K562 (cell line): ENCODE measurements around the gene HSDL2. TPM values are rescaled to one million over a fixed set of nuclear protein-coding genes. Genes with fewer than 3 reads are reported as not detected.
A peak's percentile ranks its signal among the peaks of the same experiment; 100 is the strongest.

Experiments used
- CXXC5 ChIP-seq: fragments of 250-450 bp; sonication (Bioruptor Pico); IDR thresholded peaks from 2 replicates; pipeline ENCODE4 v1.8.0; 2022; ENCODE audit warnings: inconsistent platforms, mild to moderate bottlenecking, moderate library complexity
- DPF2 ChIP-seq: fragments of 450-650 bp; IDR thresholded peaks from 2 replicates; pipeline ENCODE4 v1.6.1; 2016
- HDAC1 ChIP-seq, 2 experiments: fragments of 450-650 bp; IDR thresholded peaks; 2 replicates each; pipeline ENCODE4 v1.6.1; 2016 to 2017; ENCODE audit warnings: inconsistent platforms in 1 of 2, mild to moderate bottlenecking in 1 of 2, moderate library complexity in 1 of 2
- KDM2B ChIP-seq: fragments of 250-450 bp; sonication (Bioruptor Pico); IDR thresholded peaks from 2 replicates; pipeline ENCODE4 v1.8.0; 2021; ENCODE audit warnings: mild to moderate bottlenecking, moderate library complexity
- PTBP1 ChIP-seq: fragments of 200-400 bp; formaldehyde crosslinking; IDR thresholded peaks from 2 replicates; pipeline ENCODE4 v1.6.1; 2017; ENCODE audit warnings: low read depth, low read length
- SMARCC2 ChIP-seq: fragments of 450-650 bp; IDR thresholded peaks from 2 replicates; pipeline ENCODE4 v1.6.1; 2017; ENCODE audit warnings: antibody characterized with exemption, moderate library complexity, mild to moderate bottlenecking, low read depth
- SNRNP70 ChIP-seq: fragments of 200-400 bp; formaldehyde crosslinking; optimal IDR thresholded peaks from 2 replicates; pipeline ENCODE3; 2017; ENCODE audit warnings: low read depth, low read length
- SOX6 ChIP-seq: fragments of 450-650 bp; IDR thresholded peaks from 2 replicates; pipeline ENCODE4 v1.6.1; 2014; ENCODE audit warnings: mild to moderate bottlenecking
- SP1 ChIP-seq: sonication (generic); formaldehyde crosslinking; IDR thresholded peaks from 2 replicates; pipeline ENCODE4 v1.8.1; 2022; ENCODE audit warnings: mild to moderate bottlenecking, missing genetic modification reagents
- SRF ChIP-seq, 2 experiments: fragments of 250-450, 450-650 bp in 1 of 2; sonication (Bioruptor Pico) in 1 of 2; sonication (generic) in 1 of 2; formaldehyde crosslinking; IDR thresholded peaks; 2 replicates each; pipeline versions ENCODE4 v1.5.0 to v1.5.1; 2020 to 2022; ENCODE audit warnings: mild to moderate bottlenecking in 1 of 2, missing genetic modification reagents in 1 of 2
- SRSF3 ChIP-seq: fragments of 200-400 bp; formaldehyde crosslinking; IDR thresholded peaks from 2 replicates; pipeline ENCODE4 v1.6.1; 2016; ENCODE audit warnings: mild to moderate bottlenecking, low read length, moderate library complexity; ENCODE audit not compliant: insufficient read depth
- ZNF518B ChIP-seq: fragments of 250-450 bp; sonication (Bioruptor Pico); IDR thresholded peaks from 2 replicates; pipeline ENCODE4 v1.5.0; 2021; ENCODE audit warnings: mild to moderate bottlenecking, moderate library complexity
- ZNF592 ChIP-seq: fragments of 450-650 bp; IDR thresholded peaks from 2 replicates; pipeline ENCODE4 v1.6.1; 2017; ENCODE audit warnings: antibody characterized with exemption, mild to moderate bottlenecking
- ZNF639 ChIP-seq, 2 experiments: fragments of 200-800 bp in 1 of 2; sonication (Bioruptor generic) in 1 of 2; sonication (generic) in 1 of 2; formaldehyde crosslinking in 1 of 2; IDR thresholded peaks in 1 of 2; conservative IDR thresholded peaks in 1 of 2; 2 replicates each; pipeline versions ENCODE4 v1.5.0 to v1.6.1; 2016 to 2020; ENCODE audit warnings: missing compliant biosample characterization in 1 of 2, missing genetic modification characterization in 1 of 2, missing genetic modification reagents in 1 of 2
- polyA plus RNA-seq, 8 experiments: library from polyadenylated mRNA; depleted of rRNA in 4 of 8; stranded (reverse) in 5 of 8; unstranded in 3 of 8; fragments of >200 nt; fragmentation: Nextera tagmentation in 2 of 8; fragmentation: Illumina TruSeq in 1 of 8; extraction: Ambion mirVana in 2 of 8; extraction: Trizol in 1 of 8; gene quantifications; 2 replicates each; pipeline versions ENCODE4 v1.2.1 to v1.2.3, GENCODE V29; 2011 to 2014; ENCODE audit warnings: inconsistent platforms in 1 of 8, missing spikeins in 1 of 8
- total RNA-seq, 7 experiments: library from RNA; depleted of rRNA in 6 of 7; stranded (reverse); fragments of >200 nt in 6 of 7; fragmentation: Illumina TruSeq in 2 of 7; extraction: Trizol in 2 of 7; gene quantifications; 2 replicates each; pipeline versions ENCODE4 v1.2.1 to v1.2.3, GENCODE V29; 2011 to 2021; ENCODE audit warnings: low replicate concordance in 1 of 7

Gene HSDL2
- total and polyA plus RNA-seq, 9 of the 15 experiments (the other 6 are each of a cell fraction or from before 2014, with no cell fraction given), result 22.8 to 74.1 (median 35.6) TPM

- TF ChIP-seq ZNF639 (CRISPR knock-in tag; conservative IDR thresholded peaks at IDR 0.05 in 1 of 2, IDR thresholded peaks at IDR 0.05 in 1 of 2) (0 out of 4 replicates have a peak, but pooled peaks of 1 of the 2 experiments have one; percentile 26), CXXC5 (CRISPR knock-in tag) (peak; percentile 47), ZNF518B (no peak), HDAC1 (IDR thresholded peaks at IDR 0.05) (peak in 1 of 2 experiments; percentile 9; a peak in 1 of 4 replicates), SRF (CRISPR knock-in tag; IDR thresholded peaks at IDR 0.05) (peak in 1 of 2 experiments; percentile 33; a peak in 1 of 4 replicates), ZNF592 (no peak), KDM2B (CRISPR knock-in tag) (0 out of 2 replicates have a peak, but pooled peaks have one; percentile 16), DPF2 (peak; percentile 39; the same call in 1 of the 2 replicates), PTBP1 (no peak), SP1 (CRISPR knock-in tag) (peak; percentile 17; the same call in 1 of the 2 replicates), SRSF3 (no peak), SNRNP70 (no peak), SOX6 (no peak), SMARCC2 (peak; percentile 45; the same call in 1 of the 2 replicates)
Observed at GRCh38 chr9:112380102-112380824, at the start of gene HSDL2 (continued).
